Motor neuron (in vitro differentiated cells): ENCODE measurements around the gene BICD2. TPM values are rescaled to one million over a fixed set of nuclear protein-coding genes. Genes with fewer than 3 reads are reported as not detected.

Experiments used
- total RNA-seq, 8 experiments: library from RNA; unstranded; fragments of 300-600 nt; gene quantifications; 2 replicates each; pipeline versions ENCODE4 v1.2.3 to v1.2.4, GENCODE V29; 2022

BICD2 gene
- total RNA-seq, 8 experiments from 2014 or later: 17.3 to 89.4 (median 23.7) TPM

Other genes starting within 250 kb of the BICD2 start
- 10 to 100 TPM in 3 of 8 experiments, 1 to 10 TPM in 1, under 1 TPM in 4; 0.16 to 20.3 (median 4.3) TPM for gene ECM2, start 228.8 kb downstream of the BICD2 start, total RNA-seq
- 10 to 100 TPM in 3 of 8 experiments, 1 to 10 TPM in 5; 5.5 to 22.3 (median 9.6) TPM for gene IPPK, start 94.7 kb downstream of the BICD2 start, total RNA-seq
- gene ZNF484, start 113.2 kb upstream of the BICD2 start, total RNA-seq: 10 to 100 TPM; 10.7 to 22.2 (median 17.5) TPM
- gene FGD3, start 182.7 kb upstream of the BICD2 start, total RNA-seq: 10 to 100 TPM in 2 of 8 experiments, 1 to 10 TPM in 4, under 1 TPM in 2; 0.31 to 11.6 (median 6.3) TPM